MM.1S (cell line): Measurements from ENCODE around the gene KLHL13.
"Not testable (repeated sequence)": the region's sequence is repeated elsewhere in the genome, so short reads cannot be mapped to it uniquely, and the experiment has no call there.

Experiments used
- DNase-seq: peaks from one replicate; pipeline ENCODE4 v3.0.0-alpha.2; 2015
- H2AFZ ChIP-seq: fragments of 300-600 bp; sonication (generic); 2 replicates; pipeline ENCODE4 v1.6.0; 2016; ENCODE audit warnings: antibody characterized with exemption, low read length
- H3F3A ChIP-seq: fragments of 300-600 bp; sonication (generic); 2 replicates; pipeline ENCODE4 v1.6.1; 2016; ENCODE audit warnings: mild to moderate bottlenecking, antibody characterized with exemption, low read length, moderate library complexity, mixed read lengths; ENCODE audit not compliant: insufficient read depth
- H3K27ac ChIP-seq: fragments of 300-600 bp; sonication (generic); 2 replicates; pipeline ENCODE4 v1.5.1; 2016; ENCODE audit warnings: mild to moderate bottlenecking, low read length
- H3K27me3 ChIP-seq: fragments of 300-600 bp; sonication (generic); replicated peaks from 2 replicates; pipeline ENCODE4 v1.6.0; 2016; ENCODE audit warnings: low read length; ENCODE audit not compliant: insufficient read depth
- H3K36me3 ChIP-seq: fragments of 300-600 bp; sonication (generic); replicated peaks from 2 replicates; pipeline ENCODE4 v1.6.1; 2016; ENCODE audit warnings: mild to moderate bottlenecking, low read length, mixed read lengths; ENCODE audit not compliant: insufficient read depth
- H3K4me1 ChIP-seq: fragments of 300-600 bp; sonication (generic); 2 replicates; pipeline ENCODE4 v1.6.1; 2016; ENCODE audit warnings: low read length, mixed read lengths
- H3K4me2 ChIP-seq: fragments of 300-600 bp; sonication (generic); 2 replicates; pipeline ENCODE4 v1.6.0; 2016; ENCODE audit warnings: low read depth, low read length
- H3K4me3 ChIP-seq: fragments of 300-600 bp; sonication (generic); 2 replicates; pipeline ENCODE4 v1.5.1; 2016; ENCODE audit warnings: low read length, mixed read lengths
- H3K79me2 ChIP-seq: fragments of 300-600 bp; sonication (generic); 2 replicates; pipeline ENCODE4 v1.6.1; 2016; ENCODE audit warnings: mixed run types, low read length, mixed read lengths
- H3K9ac ChIP-seq: fragments of 300-600 bp; sonication (generic); 2 replicates; pipeline ENCODE4 v1.6.1; 2016; ENCODE audit warnings: low read length, mixed read lengths
- H3K9me2 ChIP-seq: fragments of 300-600 bp; sonication (generic); replicated peaks from 2 replicates; pipeline ENCODE4 v1.6.1; 2016; ENCODE audit warnings: mild to moderate bottlenecking, low read length, mixed read lengths; ENCODE audit not compliant: insufficient read depth
- H3K9me3 ChIP-seq: fragments of 300-600 bp; sonication (generic); replicated peaks from 2 replicates; pipeline ENCODE4 v1.6.1; 2016; ENCODE audit warnings: mild to moderate bottlenecking, low read length, mixed read lengths; ENCODE audit not compliant: insufficient read depth
- H4K20me1 ChIP-seq: fragments of 300-600 bp; sonication (generic); 2 replicates; pipeline ENCODE4 v1.6.1; 2016; ENCODE audit warnings: mild to moderate bottlenecking, low read length, moderate library complexity, mixed read lengths; ENCODE audit not compliant: insufficient read depth
- EZH2 ChIP-seq: fragments of 300-600 bp; sonication (generic); optimal IDR thresholded peaks from 2 replicates; pipeline ENCODE3; 2017; ENCODE audit warnings: low read depth, mild to moderate bottlenecking, antibody characterized with exemption, low read length, mixed read lengths
- EZH2phosphoT487 ChIP-seq: fragments of 300-600 bp; sonication (generic); IDR thresholded peaks from 2 replicates; pipeline ENCODE4 v1.6.1; 2018; ENCODE audit warnings: antibody characterized with exemption, low read length
- TF ChIP-seq, protein P1 (sequence below): fragments of 300-600 bp; sonication (generic); IDR thresholded peaks from 2 replicates; pipeline ENCODE4 v1.5.1; 2016; ENCODE audit warnings: antibody characterized with exemption, low read length, mixed read lengths

KLHL13 gene

DNA sequence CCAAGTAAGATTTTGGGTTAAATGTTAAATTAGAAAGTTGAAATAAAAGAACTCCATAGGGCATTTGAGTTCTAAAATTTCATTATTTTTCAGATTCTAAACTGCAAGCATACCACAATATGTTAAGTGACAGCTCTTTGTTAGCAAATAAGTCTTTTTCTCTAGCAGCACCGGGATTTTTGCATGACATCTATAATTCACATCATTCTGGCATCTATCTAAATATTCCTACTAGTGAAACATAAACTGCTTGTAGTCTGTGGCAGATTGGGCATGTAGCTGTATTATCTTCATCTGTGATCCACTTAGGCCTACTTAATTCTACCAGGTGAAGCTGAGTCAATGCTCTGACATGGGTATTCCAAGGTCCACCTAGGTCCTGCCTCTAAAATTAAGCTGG lies 32.1 kb upstream of the KLHL13 start:
- no peak overlapping the region for H2AFZ ChIP-seq
- TF ChIP-seq, protein P1, sequence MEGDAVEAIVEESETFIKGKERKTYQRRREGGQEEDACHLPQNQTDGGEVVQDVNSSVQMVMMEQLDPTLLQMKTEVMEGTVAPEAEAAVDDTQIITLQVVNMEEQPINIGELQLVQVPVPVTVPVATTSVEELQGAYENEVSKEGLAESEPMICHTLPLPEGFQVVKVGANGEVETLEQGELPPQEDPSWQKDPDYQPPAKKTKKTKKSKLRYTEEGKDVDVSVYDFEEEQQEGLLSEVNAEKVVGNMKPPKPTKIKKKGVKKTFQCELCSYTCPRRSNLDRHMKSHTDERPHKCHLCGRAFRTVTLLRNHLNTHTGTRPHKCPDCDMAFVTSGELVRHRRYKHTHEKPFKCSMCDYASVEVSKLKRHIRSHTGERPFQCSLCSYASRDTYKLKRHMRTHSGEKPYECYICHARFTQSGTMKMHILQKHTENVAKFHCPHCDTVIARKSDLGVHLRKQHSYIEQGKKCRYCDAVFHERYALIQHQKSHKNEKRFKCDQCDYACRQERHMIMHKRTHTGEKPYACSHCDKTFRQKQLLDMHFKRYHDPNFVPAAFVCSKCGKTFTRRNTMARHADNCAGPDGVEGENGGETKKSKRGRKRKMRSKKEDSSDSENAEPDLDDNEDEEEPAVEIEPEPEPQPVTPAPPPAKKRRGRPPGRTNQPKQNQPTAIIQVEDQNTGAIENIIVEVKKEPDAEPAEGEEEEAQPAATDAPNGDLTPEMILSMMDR = no peak
- no peak for TF ChIP-seq EZH2
- no peak for TF ChIP-seq EZH2phosphoT487
- H3K9me3 ChIP-seq = no peaks in the 10 kb centered on the region

DNA sequence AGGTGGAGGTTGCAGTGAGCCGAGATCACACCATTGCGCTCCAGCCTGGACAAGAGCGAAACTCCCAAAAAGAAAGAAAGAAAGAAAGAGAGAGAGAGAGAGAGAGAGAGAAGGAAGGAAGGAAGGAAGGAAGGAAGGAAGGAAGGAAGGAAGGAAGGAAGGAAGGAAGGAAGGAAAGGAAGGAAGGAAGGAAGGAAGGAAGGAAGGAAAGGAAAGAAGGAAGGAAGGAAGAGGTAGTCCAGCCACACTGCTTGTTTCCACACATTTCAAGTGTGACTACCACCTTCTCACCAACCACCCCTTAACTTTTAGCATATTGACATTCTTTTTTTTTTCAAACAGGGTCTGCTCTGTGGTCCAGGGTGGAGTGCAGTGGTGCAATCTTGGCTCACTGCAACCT lies 31.2 kb upstream of the KLHL13 start:
- H3K9ac ChIP-seq, H3K4me1 ChIP-seq, H3K36me3 ChIP-seq, H3F3A ChIP-seq, H3K27me3 ChIP-seq, H3K4me2 ChIP-seq, H4K20me1 ChIP-seq, H3K9me2 ChIP-seq, H2AFZ ChIP-seq, H3K9me3 ChIP-seq, H3K4me3 ChIP-seq, DNase-seq, H3K79me2 ChIP-seq, H3K27ac ChIP-seq: not testable (repeated sequence)

More for the DNA sequence above, 32.1 kb upstream of the KLHL13 start:
- H3K27me3 ChIP-seq = no peaks in the 10 kb centered on the region
- H3K4me2 ChIP-seq = no peak overlapping the region
- no peak overlapping the region for H3K9ac ChIP-seq
- H3F3A ChIP-seq = no peaks in the 10 kb centered on the region
- no peaks in the 10 kb centered on the region for H3K36me3 ChIP-seq
- H3K27ac ChIP-seq = no peak overlapping the region
- no peaks in the 10 kb centered on the region for H3K79me2 ChIP-seq
- H3K4me1 ChIP-seq = no peaks in the 10 kb centered on the region
- H4K20me1 ChIP-seq = no peaks in the 10 kb centered on the region
- no peak overlapping the region for H3K4me3 ChIP-seq
- H3K9me2 ChIP-seq = no peaks in the 10 kb centered on the region
- no peak for DNase-seq

GRCh38 chrX:118143578-118143977 lies 27.0 kb upstream of the KLHL13 start:
- H3K27ac ChIP-seq = no peak overlapping the region
- H4K20me1 ChIP-seq = no peaks in the 10 kb centered on the region
- no peak overlapping the region for H3K4me3 ChIP-seq
- H3K4me1 ChIP-seq = no peaks in the 10 kb centered on the region
- no peak for DNase-seq
- H3K79me2 ChIP-seq = no peaks in the 10 kb centered on the region
- H3K4me2 ChIP-seq = no peak overlapping the region
- no peaks in the 10 kb centered on the region for H3K9me2 ChIP-seq
- no peaks in the 10 kb centered on the region for H3F3A ChIP-seq
- no peak overlapping the region for H2AFZ ChIP-seq
- H3K9me3 ChIP-seq = no peaks in the 10 kb centered on the region
- no peaks in the 10 kb centered on the region for H3K27me3 ChIP-seq
- no peaks in the 10 kb centered on the region for H3K36me3 ChIP-seq
- TF ChIP-seq EZH2 = no peak
- no peak for TF ChIP-seq EZH2phosphoT487
- TF ChIP-seq, protein P1 = no peak
- no peak overlapping the region for H3K9ac ChIP-seq

GRCh38 chrX:118131336-118131735 lies 14.7 kb upstream of the KLHL13 start:
- Histone ChIP-seq H2AFZ (no peak overlapping the region), H3K27ac (no peak overlapping the region), H3K9me3 (no peaks in the 10 kb centered on the region), H3K4me2 (no peak overlapping the region), H3K4me1 (no peaks in the 10 kb centered on the region), H3K9me2 (no peaks in the 10 kb centered on the region), H3K9ac (no peak overlapping the region), H3F3A (no peaks in the 10 kb centered on the region), H3K27me3 (no peaks in the 10 kb centered on the region), H4K20me1 (no peaks in the 10 kb centered on the region), H3K4me3 (no peak overlapping the region), H3K79me2 (no peaks in the 10 kb centered on the region), H3K36me3 (no peaks in the 10 kb centered on the region)
- TF ChIP-seq, protein P1 = no peak
- TF ChIP-seq EZH2phosphoT487 = no peak
- TF ChIP-seq EZH2 = no peak
- DNase-seq = no peak
